H1 (cell line): ENCODE data around the gene SGCE. TPM values are rescaled to one million over a fixed set of nuclear protein-coding genes. Genes with fewer than 3 reads are reported as not detected.

Source experiments
- CTCF ChIA-PET: fragments of 300-600 bp; sonication (Branson Sonifier 250); formaldehyde crosslinking; loops from one replicate; lab custom pipeline; 2021; ENCODE audit not compliant: partially characterized antibody; lab: Charles Lee
- POLR2A ChIA-PET: fragments of 300-600 bp; sonication (Branson Sonifier 250); formaldehyde crosslinking; loops from one replicate; lab custom pipeline; 2021; ENCODE audit warnings: inconsistent platforms; ENCODE audit not compliant: partially characterized antibody; lab: Charles Lee
- DNase-seq, 2 experiments: peaks; one replicate each; pipeline versions ENCODE4 v3.0.0 to v3.0.0-alpha.2; 2010 to 2022; ENCODE audit warnings: low spot score in 2 of 2, low read depth in 1 of 2, mixed read lengths in 1 of 2
- FAIRE-seq: peaks from 2 replicates; lab custom pipeline; 2011; peaks lifted over from hg19 to GRCh38; lab: Jason Lieb, UNC
- H2AFZ ChIP-seq: 2 replicates; pipeline ENCODE4 v1.8.1; 2012; ENCODE audit warnings: low read length, inconsistent platforms
- H2AK5ac ChIP-seq: 2 replicates; pipeline ENCODE4 v1.6.1; 2013; ENCODE audit warnings: low read depth, low read length
- H2BK120ac ChIP-seq: replicated peaks from 2 replicates; pipeline ENCODE3; 2013; ENCODE audit warnings: low read depth, low read length, inconsistent platforms
- H2BK12ac ChIP-seq: 2 replicates; pipeline ENCODE4 v1.6.1; 2013; ENCODE audit warnings: low read depth, low read length
- H2BK15ac ChIP-seq: 2 replicates; pipeline ENCODE4 v1.6.1; 2013; ENCODE audit warnings: low read length
- H2BK20ac ChIP-seq: 2 replicates; pipeline ENCODE4 v1.6.1; 2013; ENCODE audit warnings: low read length
- H2BK5ac ChIP-seq: 2 replicates; pipeline ENCODE4 v1.6.1; 2013; ENCODE audit warnings: low read depth, low read length
- H3K14ac ChIP-seq: 2 replicates; pipeline ENCODE4 v1.6.1; 2013; ENCODE audit warnings: inconsistent platforms; ENCODE audit not compliant: insufficient read length
- H3K18ac ChIP-seq: 2 replicates; pipeline ENCODE4 v1.6.1; 2013; ENCODE audit warnings: low read length; ENCODE audit errors: extremely low read depth
- H3K23ac ChIP-seq: 2 replicates; pipeline ENCODE4 v1.6.1; 2013; ENCODE audit warnings: inconsistent platforms; ENCODE audit not compliant: insufficient read length
- H3K23me2 ChIP-seq: 2 replicates; pipeline ENCODE4 v1.6.1; 2013; ENCODE audit warnings: low read depth, low read length
- H3K27ac ChIP-seq: 2 replicates; pipeline ENCODE4 v1.6.1; 2011; ENCODE audit warnings: low read depth, low read length, inconsistent platforms
- H3K27me3 ChIP-seq, 4 experiments: replicated peaks in 1 of 4; 1 replicate in 1 of 4; 2 replicates in 3 of 4; pipeline versions ENCODE4 v1.6.1 to v1.8.1; 2011 to 2013; ENCODE audit warnings: low read length in 3 of 4, mild to moderate bottlenecking in 3 of 4, inconsistent platforms in 2 of 4, mixed read lengths in 2 of 4, moderate library complexity in 1 of 4; ENCODE audit not compliant: control insufficient read depth in 3 of 4, insufficient read depth in 3 of 4; ENCODE audit errors: extremely low read depth in 1 of 4
- H3K36me3 ChIP-seq, 4 experiments: 2 replicates each; pipeline versions ENCODE4 v1.6.1 to v1.8.1; 2011 to 2013; ENCODE audit warnings: mild to moderate bottlenecking in 4 of 4, low read length in 3 of 4, moderate library complexity in 2 of 4, control low read depth in 1 of 4, inconsistent platforms in 1 of 4; ENCODE audit not compliant: insufficient read depth in 4 of 4, control insufficient read depth in 2 of 4
- H3K4ac ChIP-seq: replicated peaks from 2 replicates; pipeline ENCODE3; 2013; ENCODE audit warnings: low read length, low read depth, mixed read lengths, inconsistent platforms; ENCODE audit not compliant: insufficient read length
- H3K4me1 ChIP-seq, 4 experiments: replicated peaks in 1 of 4; 1 replicate in 1 of 4; 2 replicates in 3 of 4; pipeline versions ENCODE4 v1.6.1 to v1.8.1; 2011 to 2013; ENCODE audit warnings: low read length in 3 of 4, inconsistent platforms in 2 of 4, mixed read lengths in 1 of 4; ENCODE audit not compliant: insufficient read depth in 4 of 4, control insufficient read depth in 3 of 4
- H3K4me2 ChIP-seq, 2 experiments: 2 replicates each; pipeline versions ENCODE4 v1.6.1 to v1.8.1; 2011 to 2013; ENCODE audit warnings: low read depth in 2 of 2, low read length in 2 of 2, control low read depth in 1 of 2, inconsistent platforms in 1 of 2, mild to moderate bottlenecking in 1 of 2; ENCODE audit not compliant: insufficient read depth in 1 of 2
- H3K4me3 ChIP-seq, 4 experiments: fragments of 200-600, 300-600 bp in 1 of 4; sonication (generic), shearing (Covaris generic), sonication (Bioruptor Twin) in 1 of 4; 2 replicates each; pipeline versions ENCODE4 v1.5.1 to v1.8.1; 2011 to 2016; ENCODE audit warnings: low read length in 4 of 4, low read depth in 3 of 4, control low read depth in 2 of 4, inconsistent platforms in 2 of 4, mild to moderate bottlenecking in 2 of 4, mixed read lengths in 1 of 4, moderate library complexity in 1 of 4; ENCODE audit not compliant: insufficient read depth in 2 of 4; ENCODE audit errors: extremely low read depth in 1 of 4
- H3K56ac ChIP-seq: replicated peaks from 2 replicates; pipeline ENCODE3; 2013; ENCODE audit warnings: low read depth, mild to moderate bottlenecking, mixed read lengths, low read length, inconsistent platforms; ENCODE audit not compliant: insufficient read length
- H3K79me1 ChIP-seq: 2 replicates; pipeline ENCODE4 v1.6.1; 2013; ENCODE audit warnings: low read depth, low read length, control low read depth
- H3K79me2 ChIP-seq, 2 experiments: 2 replicates each; pipeline versions ENCODE4 v1.6.1 to v1.8.1; 2012 to 2013; ENCODE audit warnings: low read length in 2 of 2, mild to moderate bottlenecking in 2 of 2, inconsistent platforms in 1 of 2; ENCODE audit not compliant: insufficient read depth in 2 of 2, control insufficient read depth in 1 of 2
- H3K9ac ChIP-seq, 4 experiments: replicated peaks in 1 of 4; 1 replicate in 1 of 4; 2 replicates in 3 of 4; pipeline versions ENCODE4 v1.6.1 to v1.8.1; 2011 to 2013; ENCODE audit warnings: low read depth in 3 of 4, low read length in 3 of 4, control low read depth in 2 of 4, mild to moderate bottlenecking in 2 of 4, moderate library complexity in 2 of 4, inconsistent platforms in 1 of 4; ENCODE audit errors: extremely low read depth in 1 of 4
- H3K9me3 ChIP-seq, 2 experiments: 2 replicates each; pipeline versions ENCODE4 v1.6.1 to v1.8.1; 2012 to 2013; ENCODE audit warnings: mild to moderate bottlenecking in 2 of 2, moderate library complexity in 2 of 2, control low read depth in 1 of 2, inconsistent platforms in 1 of 2, low read depth in 1 of 2, low read length in 1 of 2, mixed read lengths in 1 of 2; ENCODE audit not compliant: insufficient read depth in 2 of 2
- H4K20me1 ChIP-seq, 2 experiments: replicated peaks in 1 of 2; 2 replicates each; pipeline versions ENCODE3 to v1.8.1; 2011 to 2013; ENCODE audit warnings: inconsistent platforms in 2 of 2, low read length in 2 of 2, mild to moderate bottlenecking in 1 of 2; ENCODE audit not compliant: insufficient read depth in 2 of 2, control insufficient read depth in 1 of 2
- H4K5ac ChIP-seq: 2 replicates; pipeline ENCODE4 v1.6.1; 2013; ENCODE audit warnings: low read length, low read depth, mixed read lengths, inconsistent platforms; ENCODE audit not compliant: insufficient read length
- H4K8ac ChIP-seq: 2 replicates; pipeline ENCODE4 v1.8.0; 2013; ENCODE audit warnings: mild to moderate bottlenecking, moderate library complexity, low read length, inconsistent platforms; ENCODE audit not compliant: insufficient read depth; ENCODE audit errors: extremely low read depth
- H4K91ac ChIP-seq: replicated peaks from 2 replicates; pipeline ENCODE3; 2013; ENCODE audit warnings: low read length, mixed read lengths, inconsistent platforms; ENCODE audit not compliant: insufficient read length
- POLR2A ChIP-seq, 2 experiments: IDR thresholded peaks; 1 replicate in 1 of 2; 2 replicates in 1 of 2; pipeline ENCODE4 v1.6.1; 2011; ENCODE audit warnings: low read depth in 2 of 2, low read length in 2 of 2, mild to moderate bottlenecking in 2 of 2; ENCODE audit errors: control extremely low read depth in 1 of 2
- RNF2 ChIP-seq: fragments of 200-900, 300-1000 bp; sonication (generic); IDR thresholded peaks from 2 replicates; pipeline ENCODE4 v1.7.1; 2016; ENCODE audit warnings: borderline replicate concordance, low read depth, mild to moderate bottlenecking, antibody characterized with exemption, low read length; ENCODE audit not compliant: poor library complexity, severe bottlenecking; ENCODE audit errors: missing control alignments
- RXRA ChIP-seq: IDR thresholded peaks from 2 replicates; pipeline ENCODE4 v1.6.1; 2011; ENCODE audit warnings: low read depth, mild to moderate bottlenecking, low read length, moderate library complexity; ENCODE audit not compliant: insufficient read depth
- YY1 ChIP-seq: IDR thresholded peaks from 2 replicates; pipeline ENCODE4 v1.6.1; 2011; ENCODE audit warnings: low read depth, mild to moderate bottlenecking, low read length
- WGBS, 2 experiments: shearing (Covaris generic) in 1 of 2; methylation state at CpG; one replicate each; pipeline versions ENCODE4 v1.1.6 to v1.1.7; 2013 to 2015; ENCODE audit warnings: low lambda C conversion rate in 2 of 2, mixed read lengths in 2 of 2, inconsistent platforms in 1 of 2, low coverage in 1 of 2, missing lambda C conversion rate in 1 of 2; ENCODE audit not compliant: insufficient replicate concordance in 2 of 2, insufficient coverage in 1 of 2, insufficient read length in 1 of 2; ENCODE audit errors: extremely low coverage in 1 of 2, missing lambda C conversion rate in 1 of 2; 5-methylcytosine and 5-hydroxymethylcytosine counted together
- polyA plus RNA-seq, 7 experiments: library from polyadenylated mRNA; depleted of rRNA in 3 of 7; stranded (reverse) in 5 of 7; unstranded in 2 of 7; fragments of >200 nt in 5 of 7; fragments of 200-250 nt in 2 of 7; gene quantifications; 1 replicate in 5 of 7; 2 replicates in 1 of 7; 4 replicates in 1 of 7; pipeline versions ENCODE4 v1.2.1 to v1.2.3, GENCODE V29; 2011 to 2013; ENCODE audit warnings: missing spikeins in 2 of 7, mixed read lengths in 2 of 7
- total RNA-seq: library from RNA; stranded (reverse); fragmentation: NEBNext Ultra II Directional; extraction: Animal tissue kit (Norgen Biotek cat#: 25700); gene quantifications from 2 replicates; pipeline ENCODE4 v1.2.1, GENCODE V29; 2021
- TF ChIP-seq, protein P1 (sequence below): IDR thresholded peaks from 2 replicates; pipeline ENCODE4 v1.6.1; 2012; ENCODE audit warnings: low read length, inconsistent platforms
- TF ChIP-seq, protein P2 (sequence below): IDR thresholded peaks from 2 replicates; pipeline ENCODE4 v1.6.1; 2012; ENCODE audit warnings: inconsistent platforms

SGCE gene
- total and polyA plus RNA-seq, 2 of the 8 experiments (the other 6 are each of a cell fraction or from before 2014, with no cell fraction given), result 12.8 to 25.0 TPM

DNA sequence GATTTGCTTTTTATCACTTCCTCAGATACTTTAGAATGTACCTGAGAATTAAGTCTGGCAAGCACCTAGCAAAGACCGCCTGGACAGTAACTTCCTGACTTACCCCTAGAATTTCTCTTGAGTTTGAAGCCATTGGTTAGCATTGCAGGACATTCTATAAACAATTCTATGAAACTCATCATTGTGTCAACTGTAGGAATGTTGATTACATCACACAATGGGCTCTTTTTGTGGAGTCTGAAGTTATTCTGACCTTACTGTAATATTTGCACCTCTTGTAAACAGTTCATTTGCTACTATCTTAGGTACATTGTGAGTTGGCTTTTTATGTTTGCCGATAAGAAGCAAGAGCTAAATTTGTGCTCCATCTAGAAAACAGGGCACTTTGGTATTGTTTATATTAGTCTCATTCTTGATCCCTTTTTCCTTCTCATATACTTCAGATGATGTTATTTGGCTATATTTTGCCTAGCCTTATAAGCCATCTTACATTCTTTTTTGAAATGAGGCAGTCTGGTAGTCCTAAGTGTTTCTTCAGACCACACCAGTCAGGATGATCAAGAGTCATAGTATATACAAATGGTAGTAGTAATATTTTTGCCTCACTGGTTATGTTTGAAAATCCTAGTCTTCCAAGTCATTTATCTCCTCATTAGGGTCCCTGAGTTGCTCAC lies 94.0 kb downstream of the SGCE start:
- no peaks in the 10 kb centered on the region for H3K79me1 ChIP-seq
- FAIRE-seq, result no peak
- H2BK12ac ChIP-seq, result no peak overlapping the region
- TF ChIP-seq, protein P1, sequence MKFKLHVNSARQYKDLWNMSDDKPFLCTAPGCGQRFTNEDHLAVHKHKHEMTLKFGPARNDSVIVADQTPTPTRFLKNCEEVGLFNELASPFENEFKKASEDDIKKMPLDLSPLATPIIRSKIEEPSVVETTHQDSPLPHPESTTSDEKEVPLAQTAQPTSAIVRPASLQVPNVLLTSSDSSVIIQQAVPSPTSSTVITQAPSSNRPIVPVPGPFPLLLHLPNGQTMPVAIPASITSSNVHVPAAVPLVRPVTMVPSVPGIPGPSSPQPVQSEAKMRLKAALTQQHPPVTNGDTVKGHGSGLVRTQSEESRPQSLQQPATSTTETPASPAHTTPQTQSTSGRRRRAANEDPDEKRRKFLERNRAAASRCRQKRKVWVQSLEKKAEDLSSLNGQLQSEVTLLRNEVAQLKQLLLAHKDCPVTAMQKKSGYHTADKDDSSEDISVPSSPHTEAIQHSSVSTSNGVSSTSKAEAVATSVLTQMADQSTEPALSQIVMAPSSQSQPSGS, result no peak
- TF ChIP-seq, protein P2, sequence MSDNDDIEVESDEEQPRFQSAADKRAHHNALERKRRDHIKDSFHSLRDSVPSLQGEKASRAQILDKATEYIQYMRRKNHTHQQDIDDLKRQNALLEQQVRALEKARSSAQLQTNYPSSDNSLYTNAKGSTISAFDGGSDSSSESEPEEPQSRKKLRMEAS, result no peak
- TF ChIP-seq RNF2 (no peak), POLR2A (IDR thresholded peaks at IDR 0.05; ENCODE audit: control extremely low read depth in 1 of 2, low read depth in 2 of 2, low read length in 2 of 2) (no peak), RXRA (no peak), YY1 (no peak)
- no peak overlapping the region for H4K91ac ChIP-seq
- no peak overlapping the region for H3K27ac ChIP-seq
- no peak overlapping the region for H3K18ac ChIP-seq
- no peak overlapping the region for H3K4me3 ChIP-seq
- H3K36me3 ChIP-seq, result peaks cover 0 to 3% (median 0%) of the 10 kb centered on the region in 4 experiments; a peak in 1 of 8 replicates
- no peak overlapping the region for H4K5ac ChIP-seq
- ChIA-PET CTCF (no interaction called here), POLR2A (no interaction called here)
- H2AFZ ChIP-seq, result no peak overlapping the region
- no peak overlapping the region for H2BK120ac ChIP-seq
- no peak overlapping the region for H3K14ac ChIP-seq
- H3K9me3 ChIP-seq, result no peaks in the 10 kb centered on the region
- H2BK20ac ChIP-seq, result no peak overlapping the region
- no peaks in the 10 kb centered on the region for H3K79me2 ChIP-seq
- H2BK5ac ChIP-seq, result no peak overlapping the region
- no peak overlapping the region for H3K4me2 ChIP-seq
- H3K23ac ChIP-seq, result no peak overlapping the region
- H3K4ac ChIP-seq, result no peak overlapping the region
- no peak overlapping the region for H2AK5ac ChIP-seq
- no peak overlapping the region for H3K56ac ChIP-seq
- no peak overlapping the region for H3K9ac ChIP-seq
- H3K27me3 ChIP-seq, result no peaks in the 10 kb centered on the region
- no peak overlapping the region for H4K8ac ChIP-seq
- H4K20me1 ChIP-seq, result no peaks in the 10 kb centered on the region
- no peak for DNase-seq
- whole genome bisulfite sequencing, 2 experiments, result 92% methylated on average over 2 of the region's 2 CpGs; no CpG with 5 or more reads in 1 of the 2 experiments
- no peaks in the 10 kb centered on the region for H3K23me2 ChIP-seq
- H3K4me1 ChIP-seq, result no peaks in the 10 kb centered on the region
- H2BK15ac ChIP-seq, result no peak overlapping the region
